Ishikawa (cell line): ENCODE data around the gene TREML4.

Experiments used
- CEBPB ChIP-seq: IDR thresholded peaks from 2 replicates; pipeline ENCODE4 v1.6.1; 2012
- EP300 ChIP-seq: IDR thresholded peaks from 2 replicates; pipeline ENCODE4 v1.6.1; 2012; ENCODE audit warnings: borderline replicate concordance
- RAD21 ChIP-seq: IDR thresholded peaks from 2 replicates; pipeline ENCODE4 v1.6.1; 2012; ENCODE audit warnings: low read depth
- TCF12 ChIP-seq: IDR thresholded peaks from 2 replicates; pipeline ENCODE4 v1.6.1; 2012; ENCODE audit warnings: low read depth
- TEAD4 ChIP-seq: IDR thresholded peaks from 2 replicates; pipeline ENCODE4 v1.6.1; 2012
- YY1 ChIP-seq: IDR thresholded peaks from 2 replicates; pipeline ENCODE4 v1.6.1; 2012; ENCODE audit warnings: low read depth

GRCh38 chr6:41229721-41230120 lies 1.6 kb downstream of the TREML4 start:
- TF ChIP-seq TEAD4 = no peak
- TF ChIP-seq EP300 = no peak
- TF ChIP-seq RAD21 = no peak
- TF ChIP-seq TCF12 = no peak
- TF ChIP-seq YY1 = no peak
- no peak for TF ChIP-seq CEBPB
